ENCODE measurements around the gene BAIAP2. TPM values are rescaled to one million over a fixed set of nuclear protein-coding genes. Genes with fewer than 3 reads are reported as not detected.

Gene BAIAP2
- total and polyA plus RNA-seq, 8 donors = 21.1 to 263 (median 56.3) TPM

- intact Hi-C loops (cut with DNase I; ENCODE audit: low total_unique reads) = no loop called here
- peak within 1 kb of the TSS; percentile 53 to 69 (median 63) for H3K27ac ChIP-seq
- H3K9me3 ChIP-seq = no peaks in the 10 kb centered on the region
- H3K36me3 ChIP-seq = no peaks in the 10 kb centered on the region
- 5 to 28% (median 19%) methylated on average over 7 to 46 of the region's 46 CpGs for WGBS, 5 donors
- TF ChIP-seq EP300 (IDR thresholded peaks at IDR 0.05) (no peak), POLR2AphosphoS5 (IDR thresholded peaks at IDR 0.05) (no peak), POLR2A (IDR thresholded peaks at IDR 0.05) (no peak)
- TF ChIP-seq, protein P1, sequence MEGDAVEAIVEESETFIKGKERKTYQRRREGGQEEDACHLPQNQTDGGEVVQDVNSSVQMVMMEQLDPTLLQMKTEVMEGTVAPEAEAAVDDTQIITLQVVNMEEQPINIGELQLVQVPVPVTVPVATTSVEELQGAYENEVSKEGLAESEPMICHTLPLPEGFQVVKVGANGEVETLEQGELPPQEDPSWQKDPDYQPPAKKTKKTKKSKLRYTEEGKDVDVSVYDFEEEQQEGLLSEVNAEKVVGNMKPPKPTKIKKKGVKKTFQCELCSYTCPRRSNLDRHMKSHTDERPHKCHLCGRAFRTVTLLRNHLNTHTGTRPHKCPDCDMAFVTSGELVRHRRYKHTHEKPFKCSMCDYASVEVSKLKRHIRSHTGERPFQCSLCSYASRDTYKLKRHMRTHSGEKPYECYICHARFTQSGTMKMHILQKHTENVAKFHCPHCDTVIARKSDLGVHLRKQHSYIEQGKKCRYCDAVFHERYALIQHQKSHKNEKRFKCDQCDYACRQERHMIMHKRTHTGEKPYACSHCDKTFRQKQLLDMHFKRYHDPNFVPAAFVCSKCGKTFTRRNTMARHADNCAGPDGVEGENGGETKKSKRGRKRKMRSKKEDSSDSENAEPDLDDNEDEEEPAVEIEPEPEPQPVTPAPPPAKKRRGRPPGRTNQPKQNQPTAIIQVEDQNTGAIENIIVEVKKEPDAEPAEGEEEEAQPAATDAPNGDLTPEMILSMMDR (IDR thresholded peaks at IDR 0.05) = no peak
- peaks cover 6 to 25% (median 21%) of the 10 kb centered on the region in 4 donors for H3K4me1 ChIP-seq
- peak within 1 kb of the TSS; percentile 40 to 50 (median 48) for H3K4me3 ChIP-seq
- DNase-seq = peak in 1 of 2 donors; percentile 79
- H3K27me3 ChIP-seq = peaks cover 0 to 56% (median 22%) of the 10 kb centered on the region in 3 donors
These were observed 130.5 kb downstream of the BAIAP2 start, which contains the start of gene PVALEF for GRCh38 chr17:81165246-81166032. PVALEF (plus strand) TSS chr17:81165507; CDS start chr17:81181227, 15,720 bp downstream.

DNA sequence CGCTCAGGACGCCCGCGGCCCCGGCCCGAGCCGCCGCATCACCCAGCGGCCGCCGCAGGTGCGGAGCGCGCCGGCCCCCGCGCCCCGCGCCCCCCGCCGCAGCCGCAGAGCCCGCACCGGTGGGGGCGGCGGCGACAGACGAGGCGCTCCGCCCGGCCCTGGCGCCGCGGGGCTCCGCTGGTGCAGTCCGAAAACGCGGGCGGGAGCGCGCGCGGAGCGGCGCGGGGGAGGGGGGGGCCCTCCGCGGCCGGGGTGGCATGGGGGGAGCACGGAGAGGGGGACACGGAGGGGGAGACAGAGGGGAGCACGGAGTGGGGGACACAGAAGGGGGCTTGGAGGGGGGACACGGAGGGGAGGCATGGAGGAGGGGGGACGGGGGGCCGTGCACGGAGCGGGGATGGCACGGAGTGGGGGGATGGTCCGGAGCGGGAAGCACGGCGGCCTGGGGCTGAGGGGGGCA lies 131.1 kb downstream of the BAIAP2 start, which contains the start of gene AATK:
Gene AATK, minus strand, starts transcription at position 189 of the 460 bp plus-strand sequence. CDS start 229 bp downstream, outside the sequence.
- DNase-seq = no peak
- TF ChIP-seq POLR2A (IDR thresholded peaks at IDR 0.05) = no peak
- no peak for TF ChIP-seq POLR2AphosphoS5 (IDR thresholded peaks at IDR 0.05)
- no peak for TF ChIP-seq EP300 (IDR thresholded peaks at IDR 0.05)
- TF ChIP-seq, protein P1 (IDR thresholded peaks at IDR 0.05) = no peak
- 0 to 2% (median 1%) methylated on average over 17 to 61 of the region's 62 CpGs for WGBS, 5 donors
- Histone ChIP-seq H3K9me3 (no peaks in the 10 kb centered on the region), H3K4me1 (peaks cover 6 to 25% (median 21%) of the 10 kb centered on the region in 4 donors), H3K4me3 (peak within 1 kb of the TSS; percentile 40 to 50 (median 48)), H3K36me3 (no peaks in the 10 kb centered on the region), H3K27ac (peak within 1 kb of the TSS; percentile 53 to 69 (median 63)), H3K27me3 (peaks cover 0 to 56% (median 22%) of the 10 kb centered on the region in 3 donors)
- intact Hi-C loops (cut with DNase I; ENCODE audit: low total_unique reads) = no loop called here

Small RNAs within 50 kb of the gene (small RNA-seq; reads per million reads assigned to genes)
- gene MIR1250 (0 reads per million in 4 donors), gene MIR3065 (17.5 to 49.4 (median 28.8) reads per million in 4 donors), gene MIR657 (0 reads per million in 4 donors)

Other genes with a start within 250 kb of the BAIAP2 start
- gene CHMP6, start 43.3 kb upstream of the BAIAP2 start, total RNA-seq = 100 to 1,000 TPM in 1 of 5 donors, 10 to 100 TPM in 3, 1 to 10 TPM in 1; 5.4 to 117 (median 12.9) TPM
- 10 to 100 TPM; 23.6 to 30.5 (median 25.4) TPM for gene CHMP6, start 43.3 kb upstream of the BAIAP2 start, polyA plus RNA-seq
- gene PVALEF, start 130.4 kb downstream of the BAIAP2 start, total RNA-seq = not detected
- not detected for gene PVALEF, start 130.4 kb downstream of the BAIAP2 start, polyA plus RNA-seq
- gene AATK, start 131.1 kb downstream of the BAIAP2 start, total RNA-seq = 10 to 100 TPM in 4 of 5 donors, under 1 TPM in 1; 0.87 to 31.7 (median 10.9) TPM
- gene AATK, start 131.1 kb downstream of the BAIAP2 start, polyA plus RNA-seq = 1 to 10 TPM; 1.7 to 4.1 (median 3.1) TPM
- gene CEP131, start 187.8 kb downstream of the BAIAP2 start, total RNA-seq = 10 to 100 TPM in 3 of 5 donors, 1 to 10 TPM in 2; 4.8 to 75.0 (median 12.5) TPM
- 10 to 100 TPM in 2 of 3 donors, 1 to 10 TPM in 1; 9.9 to 15.7 (median 11.8) TPM for gene CEP131, start 187.8 kb downstream of the BAIAP2 start, polyA plus RNA-seq
- gene TEPSIN, start 203.9 kb downstream of the BAIAP2 start, total RNA-seq = 100 to 1,000 TPM in 2 of 5 donors, 10 to 100 TPM in 2, 1 to 10 TPM in 1; 9.4 to 295 (median 22.3) TPM
- gene TEPSIN, start 203.9 kb downstream of the BAIAP2 start, polyA plus RNA-seq = 10 to 100 TPM; 15.1 to 31.6 (median 18.1) TPM
- 100 to 1,000 TPM in 2 of 5 donors, 10 to 100 TPM in 2, not detected in 1; 14.5 to 185 (median 92.5) TPM for gene NDUFAF8, start 204.2 kb downstream of the BAIAP2 start, total RNA-seq
- gene NDUFAF8, start 204.2 kb downstream of the BAIAP2 start, polyA plus RNA-seq = 10 to 100 TPM; 37.7 to 60.8 (median 43.4) TPM